ENCODE measurements around the gene GABARAPL2. TPM values are rescaled to one million over a fixed set of nuclear protein-coding genes. Genes with fewer than 3 reads are reported as not detected.

GABARAPL2 gene
- polyA plus RNA-seq, 1 donor (not counting 4 experiments of a cell fraction or from before 2014, with no cell fraction given) = 95.8 TPM

DNA sequence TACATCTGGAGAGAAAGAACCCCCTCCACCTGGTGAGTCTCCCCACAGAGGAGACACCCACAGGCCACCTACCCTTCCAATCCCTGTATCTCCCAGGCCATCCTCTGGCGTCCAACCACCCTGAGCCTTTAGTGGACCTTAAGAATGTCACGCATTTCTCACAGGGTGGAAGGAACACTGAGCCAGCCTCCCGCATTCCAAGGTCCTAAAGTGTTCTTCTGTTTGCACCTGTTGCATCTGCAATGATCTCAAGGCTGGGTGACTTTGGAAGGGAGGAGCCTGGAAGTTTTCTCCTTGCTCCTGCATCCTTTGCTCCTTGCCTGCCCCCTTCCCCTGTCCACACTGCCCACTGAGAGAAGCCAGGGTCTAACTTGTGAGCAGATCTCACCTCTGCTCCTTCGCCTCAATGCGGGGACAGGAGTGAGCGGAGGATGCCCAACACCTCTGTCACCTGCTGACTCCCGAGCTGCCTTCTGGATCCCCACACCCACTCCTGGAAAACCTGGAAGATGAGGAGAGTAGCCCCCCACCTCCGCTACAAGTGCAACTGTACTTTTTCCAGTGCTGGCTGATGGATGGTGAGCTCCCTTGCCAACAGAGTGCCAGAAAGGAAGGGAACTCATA, 33.9 kb upstream of the GABARAPL2 start:
- dilution Hi-C loops (cut with MboI; ENCODE audit: extremely low pct_ligation_motif_present, low sequenced_read_pairs) = no loop called here
- TF ChIP-seq CTCF (optimal IDR thresholded peaks at IDR 0.05 in 1 of 3, IDR thresholded peaks at IDR 0.05 in 1 of 3, conservative IDR thresholded peaks at IDR 0.05 in 1 of 3; ENCODE audit: extremely low read depth in 1 of 3, insufficient read depth in 2 of 3, low read length in 3 of 3) (no peak), EZH2 (IDR thresholded peaks at IDR 0.05; ENCODE audit: low read length) (no peak)
- no peak for FAIRE-seq

GRCh38 chr16:75532791-75533190, 33.4 kb upstream of the GABARAPL2 start:
- no peak overlapping the region for H3K27ac ChIP-seq (ENCODE audit: control insufficient read depth, insufficient read depth, low read length)
- DNase-seq (ENCODE audit: low read depth, low spot score) (no peak), FAIRE-seq (no peak)
- no peak overlapping the region for H3K4me2 ChIP-seq (ENCODE audit: control insufficient read depth, extremely low read depth, insufficient read depth, low read depth, low read length)
- H2AFZ ChIP-seq (ENCODE audit: control insufficient read depth, low read length) = no peak overlapping the region
- no peaks in the 10 kb centered on the region for H4K20me1 ChIP-seq (ENCODE audit: control insufficient read depth, extremely low read depth, insufficient read depth, low read length)
- H3K9me3 ChIP-seq (ENCODE audit: control insufficient read depth, low read depth, low read length) = no peaks in the 10 kb centered on the region
- H3K4me1 ChIP-seq (ENCODE audit: control insufficient read depth, extremely low read depth, insufficient read depth, low read length) = no peaks in the 10 kb centered on the region
- H3K4me3 ChIP-seq (ENCODE audit: control insufficient read depth in 2 of 3, extremely low read depth in 1 of 3, insufficient read depth in 2 of 3, low read depth in 1 of 3, low read length in 3 of 3) = no peak overlapping the region
- H3K9ac ChIP-seq (ENCODE audit: control insufficient read depth, extremely low read depth, insufficient read depth, low read length) = no peak overlapping the region
- dilution Hi-C loops (cut with MboI; ENCODE audit: extremely low pct_ligation_motif_present, low sequenced_read_pairs) = no loop called here
- no peak for TF ChIP-seq CTCF (optimal IDR thresholded peaks at IDR 0.05 in 1 of 3, IDR thresholded peaks at IDR 0.05 in 1 of 3, conservative IDR thresholded peaks at IDR 0.05 in 1 of 3; ENCODE audit: extremely low read depth in 1 of 3, insufficient read depth in 2 of 3, low read length in 3 of 3)
- TF ChIP-seq EZH2 (IDR thresholded peaks at IDR 0.05; ENCODE audit: low read length) = no peak
- H3K27me3 ChIP-seq (ENCODE audit: control insufficient read depth, extremely low read depth, insufficient read depth, low read length) = no peaks in the 10 kb centered on the region
- H3K79me2 ChIP-seq (ENCODE audit: control insufficient read depth, insufficient read depth, low read length) = no peaks in the 10 kb centered on the region
- H3K36me3 ChIP-seq (ENCODE audit: control insufficient read depth in 2 of 2, extremely low read depth in 1 of 2, insufficient read depth in 2 of 2, low read length in 2 of 2) = no peaks in the 10 kb centered on the region
- no peaks in the 10 kb centered on the region for H3K9me1 ChIP-seq (ENCODE audit: control insufficient read depth, extremely low read depth, insufficient read depth, low read length)

More for the DNA sequence above, 33.9 kb upstream of the GABARAPL2 start:
- H3K4me3 ChIP-seq (ENCODE audit: control insufficient read depth in 2 of 3, extremely low read depth in 1 of 3, insufficient read depth in 2 of 3, low read depth in 1 of 3, low read length in 3 of 3) = no peak overlapping the region
- H3K27me3 ChIP-seq (ENCODE audit: control insufficient read depth, extremely low read depth, insufficient read depth, low read length) = no peaks in the 10 kb centered on the region
- H3K79me2 ChIP-seq (ENCODE audit: control insufficient read depth, insufficient read depth, low read length) = no peaks in the 10 kb centered on the region
- no peaks in the 10 kb centered on the region for H3K9me3 ChIP-seq (ENCODE audit: control insufficient read depth, low read depth, low read length)
- DNase-seq (ENCODE audit: low read depth, low spot score) = no peak
- no peak overlapping the region for H3K9ac ChIP-seq (ENCODE audit: control insufficient read depth, extremely low read depth, insufficient read depth, low read length)
- no peak overlapping the region for H3K27ac ChIP-seq (ENCODE audit: control insufficient read depth, insufficient read depth, low read length)
- no peaks in the 10 kb centered on the region for H3K36me3 ChIP-seq (ENCODE audit: control insufficient read depth in 2 of 2, extremely low read depth in 1 of 2, insufficient read depth in 2 of 2, low read length in 2 of 2)
- H4K20me1 ChIP-seq (ENCODE audit: control insufficient read depth, extremely low read depth, insufficient read depth, low read length) = no peaks in the 10 kb centered on the region
- H3K4me2 ChIP-seq (ENCODE audit: control insufficient read depth, extremely low read depth, insufficient read depth, low read depth, low read length) = no peak overlapping the region
- no peaks in the 10 kb centered on the region for H3K4me1 ChIP-seq (ENCODE audit: control insufficient read depth, extremely low read depth, insufficient read depth, low read length)
- H2AFZ ChIP-seq (ENCODE audit: control insufficient read depth, low read length) = no peak overlapping the region
- H3K9me1 ChIP-seq (ENCODE audit: control insufficient read depth, extremely low read depth, insufficient read depth, low read length) = no peaks in the 10 kb centered on the region

Data from keratinocyte (primary cell).